Neutrophil (primary cell): ENCODE measurements around the gene EFCAB6.

Experiments
- H3K27ac ChIP-seq: fragments of 200-600 bp; sonication (generic); 2 replicates; pipeline ENCODE4 v1.5.1; 2016; ENCODE audit warnings: mild to moderate bottlenecking, moderate library complexity
- H3K27me3 ChIP-seq: fragments of 200-600 bp; sonication (generic); 2 replicates; pipeline ENCODE4 v1.6.0; 2016; ENCODE audit warnings: mild to moderate bottlenecking
- H3K36me3 ChIP-seq: fragments of 200-600 bp; sonication (generic); 2 replicates; pipeline ENCODE4 v1.5.1; 2017
- H3K4me1 ChIP-seq, 2 experiments: fragments of 200-600 bp in 1 of 2; sonication (generic) in 1 of 2; 1 replicate in 1 of 2; 2 replicates in 1 of 2; pipeline versions ENCODE4 v1.5.1 to v1.6.1; 2013 to 2016; ENCODE audit warnings: low read depth in 1 of 2, low read length in 1 of 2, mild to moderate bottlenecking in 1 of 2, moderate library complexity in 1 of 2; ENCODE audit not compliant: control insufficient read depth in 1 of 2, insufficient read depth in 1 of 2
- H3K4me3 ChIP-seq, 2 experiments: fragments of 200-600 bp in 1 of 2; sonication (generic) in 1 of 2; 1 replicate in 1 of 2; 2 replicates in 1 of 2; pipeline ENCODE4 v1.5.1; 2013 to 2016; ENCODE audit warnings: low read depth in 1 of 2, low read length in 1 of 2, mild to moderate bottlenecking in 1 of 2, moderate library complexity in 1 of 2
- H3K9me3 ChIP-seq: fragments of 200-600 bp; sonication (generic); 2 replicates; pipeline ENCODE4 v1.5.1; 2016
- CTCF ChIP-seq: fragments of 200-600 bp; sonication (generic); IDR thresholded peaks from 2 replicates; pipeline ENCODE4 v1.5.1; 2016; ENCODE audit warnings: antibody characterized with exemption

EFCAB6 gene

GRCh38 chr22:43529934-43530333 lies 282.2 kb downstream of the EFCAB6 start:
- TF ChIP-seq CTCF: no peak
- Histone ChIP-seq H3K4me3 (no peak overlapping the region), H3K27me3 (peaks cover 6% of the 10 kb centered on the region), H3K4me1 (no peaks in the 10 kb centered on the region), H3K36me3 (no peaks in the 10 kb centered on the region), H3K9me3 (no peaks in the 10 kb centered on the region), H3K27ac (no peak overlapping the region)

- Histone ChIP-seq H3K27ac (no peak overlapping the region), H3K4me1 (no peaks in the 10 kb centered on the region), H3K27me3 (peaks cover 6% of the 10 kb centered on the region), H3K4me3 (no peak overlapping the region), H3K9me3 (no peaks in the 10 kb centered on the region), H3K36me3 (no peaks in the 10 kb centered on the region)
- TF ChIP-seq CTCF: no peak
These were observed 282.6 kb downstream of the EFCAB6 start for GRCh38 chr22:43529461-43529860.

- H3K4me3 ChIP-seq: no peak overlapping the region
- TF ChIP-seq CTCF: no peak
- no peaks in the 10 kb centered on the region for H3K9me3 ChIP-seq
- peaks cover 6% of the 10 kb centered on the region for H3K27me3 ChIP-seq
- H3K27ac ChIP-seq: no peak overlapping the region
- H3K36me3 ChIP-seq: no peaks in the 10 kb centered on the region
- no peaks in the 10 kb centered on the region for H3K4me1 ChIP-seq
These were observed 283.3 kb downstream of the EFCAB6 start for GRCh38 chr22:43528601-43529360.

GRCh38 chr22:43526946-43527345 lies 285.2 kb downstream of the EFCAB6 start:
- no peak for TF ChIP-seq CTCF
- no peaks in the 10 kb centered on the region for H3K4me1 ChIP-seq
- H3K27me3 ChIP-seq: peaks cover 6% of the 10 kb centered on the region
- no peak overlapping the region for H3K27ac ChIP-seq
- no peaks in the 10 kb centered on the region for H3K9me3 ChIP-seq
- H3K4me3 ChIP-seq: no peak overlapping the region
- H3K36me3 ChIP-seq: no peaks in the 10 kb centered on the region

GRCh38 chr22:43526117-43526655 lies 285.9 kb downstream of the EFCAB6 start:
- Histone ChIP-seq H3K4me1 (no peaks in the 10 kb centered on the region), H3K27ac (no peak overlapping the region), H3K4me3 (no peak overlapping the region), H3K36me3 (no peaks in the 10 kb centered on the region), H3K27me3 (peaks cover 6% of the 10 kb centered on the region), H3K9me3 (no peaks in the 10 kb centered on the region)
- TF ChIP-seq CTCF: no peak
